HG02763 (cell line): ENCODE results near the gene WDFY4.

Source experiments
- ATAC-seq: cut with Tn5 transposase; IDR thresholded peaks from one replicate; pipeline ENCODE4 v1.9.1; 2021; ENCODE audit warnings: mild to moderate bottlenecking, moderate library complexity; ENCODE audit not compliant: unreplicated experiment

The WDFY4 gene

GRCh38 chr10:48895803-48896195, 211.1 kb downstream of the WDFY4 start:
- ATAC-seq = no peak

- ATAC-seq = no peak
These were observed 212.2 kb downstream of the WDFY4 start for GRCh38 chr10:48896756-48897440.

GRCh38 chr10:48897441-48897790, 212.7 kb downstream of the WDFY4 start:
- ATAC-seq = no peak

- no peak for ATAC-seq
These were observed 213.8 kb downstream of the WDFY4 start for GRCh38 chr10:48898426-48898825.

GRCh38 chr10:48899781-48900180, 215.1 kb downstream of the WDFY4 start:
- ATAC-seq = no peak

GRCh38 chr10:48900371-48900801, 215.7 kb downstream of the WDFY4 start:
- ATAC-seq = no peak

- no peak for ATAC-seq
These were observed 216.6 kb downstream of the WDFY4 start for GRCh38 chr10:48901319-48901718.

GRCh38 chr10:48902096-48902495, 217.4 kb downstream of the WDFY4 start:
- ATAC-seq = no peak

GRCh38 chr10:48903151-48903550, 218.5 kb downstream of the WDFY4 start:
- no peak for ATAC-seq

- no peak for ATAC-seq
These were observed 220.2 kb downstream of the WDFY4 start for GRCh38 chr10:48904861-48905260.

GRCh38 chr10:48905311-48905710, 220.6 kb downstream of the WDFY4 start:
- ATAC-seq = no peak

- ATAC-seq = no peak
These were observed 222.2 kb downstream of the WDFY4 start for GRCh38 chr10:48906841-48907240.

GRCh38 chr10:48907730-48908129, 223.1 kb downstream of the WDFY4 start:
- no peak for ATAC-seq

GRCh38 chr10:48910548-48910947, 225.9 kb downstream of the WDFY4 start:
- no peak for ATAC-seq

- no peak for ATAC-seq
These were observed 229.0 kb downstream of the WDFY4 start for GRCh38 chr10:48913674-48914073.

- no peak for ATAC-seq
These were observed 239.1 kb downstream of the WDFY4 start for GRCh38 chr10:48923748-48924147.

- no peak for ATAC-seq
These were observed 240.3 kb downstream of the WDFY4 start for GRCh38 chr10:48924988-48925387.

GRCh38 chr10:48926255-48926654, 241.6 kb downstream of the WDFY4 start:
- no peak for ATAC-seq

- ATAC-seq = no peak
These were observed 242.3 kb downstream of the WDFY4 start for GRCh38 chr10:48926764-48927540.

GRCh38 chr10:48929413-48929990, 244.8 kb downstream of the WDFY4 start:
- ATAC-seq = no peak

- no peak for ATAC-seq
These were observed 246.5 kb downstream of the WDFY4 start for GRCh38 chr10:48931188-48931587.
